Cortex of kidney (tissue), 1 donor: Measurements from ENCODE around the gene EP300.
A peak's percentile ranks its signal among the peaks of the same experiment; 100 is the strongest.
"Not testable (repeated sequence)": the region's sequence is repeated elsewhere in the genome, so short reads cannot be mapped to it uniquely, and the experiment has no call there.

Experiments
- DNase-seq: peaks from one replicate; lab custom pipeline; 2025; lab: John Stamatoyannopoulos, UW

The EP300 gene

DNA sequence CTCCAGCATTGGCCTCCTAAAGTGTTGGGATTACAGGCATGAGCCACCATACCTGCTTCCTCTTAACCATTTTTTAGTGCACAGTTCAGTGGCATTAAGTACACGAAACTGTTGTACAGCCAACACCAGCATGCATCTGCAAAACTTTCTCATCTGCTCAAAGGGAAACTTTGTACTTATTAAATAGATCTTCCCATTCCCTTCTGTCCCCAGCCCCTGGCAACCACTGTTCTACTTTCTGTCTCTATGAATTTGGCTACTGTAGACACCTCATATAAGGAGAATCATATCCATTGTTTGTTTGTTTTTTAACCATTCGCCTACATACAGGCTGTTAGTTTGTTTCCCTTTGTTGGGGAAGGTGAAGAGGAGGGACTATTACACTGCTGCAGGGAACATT, 6.5 kb upstream of the EP300 start:
- no peak for DNase-seq

DNA sequence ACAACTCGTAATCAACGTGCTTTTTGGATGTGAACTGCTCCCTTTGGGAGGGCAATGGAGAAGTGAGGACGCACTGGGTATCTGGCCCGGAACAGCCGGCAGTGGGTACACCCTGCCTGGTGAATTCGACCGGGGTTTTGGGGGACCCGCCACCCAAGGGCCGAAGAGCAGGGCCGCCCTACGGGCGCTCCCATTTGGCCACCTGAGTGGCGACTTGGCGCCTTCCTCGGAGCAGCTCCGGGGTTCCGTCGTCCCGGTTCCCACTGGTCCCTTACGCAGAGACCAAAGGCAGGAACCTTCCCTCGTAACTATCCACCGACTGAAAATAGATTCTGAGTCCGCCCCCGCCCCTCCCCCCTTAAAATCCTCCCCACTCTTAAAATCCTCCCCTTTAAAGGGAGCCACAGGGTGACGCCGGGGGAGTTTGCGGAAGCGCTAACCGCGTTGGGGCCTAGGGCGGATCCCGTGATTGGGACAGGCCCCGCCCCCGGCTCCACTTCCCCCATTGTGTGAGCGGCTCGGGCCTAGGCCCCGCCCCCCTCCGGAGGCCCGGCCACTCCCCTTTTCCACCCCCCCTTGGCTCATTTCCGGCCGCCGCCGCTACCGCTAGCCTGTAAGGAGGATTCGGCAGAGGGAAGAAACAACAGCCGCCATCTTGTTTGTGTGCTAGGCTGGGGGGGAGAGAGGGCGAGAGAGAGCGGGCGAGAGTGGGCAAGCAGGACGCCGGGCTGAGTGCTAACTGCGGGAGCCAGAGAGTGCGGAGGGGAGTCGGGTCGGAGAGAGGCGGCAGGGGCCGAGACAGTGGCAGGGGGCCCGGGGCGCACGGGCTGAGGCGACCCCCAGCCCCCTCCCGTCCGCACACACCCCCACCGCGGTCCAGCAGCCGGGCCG, 1.0 kb upstream of the EP300 start:
- peak; percentile 67 for DNase-seq

DNA sequence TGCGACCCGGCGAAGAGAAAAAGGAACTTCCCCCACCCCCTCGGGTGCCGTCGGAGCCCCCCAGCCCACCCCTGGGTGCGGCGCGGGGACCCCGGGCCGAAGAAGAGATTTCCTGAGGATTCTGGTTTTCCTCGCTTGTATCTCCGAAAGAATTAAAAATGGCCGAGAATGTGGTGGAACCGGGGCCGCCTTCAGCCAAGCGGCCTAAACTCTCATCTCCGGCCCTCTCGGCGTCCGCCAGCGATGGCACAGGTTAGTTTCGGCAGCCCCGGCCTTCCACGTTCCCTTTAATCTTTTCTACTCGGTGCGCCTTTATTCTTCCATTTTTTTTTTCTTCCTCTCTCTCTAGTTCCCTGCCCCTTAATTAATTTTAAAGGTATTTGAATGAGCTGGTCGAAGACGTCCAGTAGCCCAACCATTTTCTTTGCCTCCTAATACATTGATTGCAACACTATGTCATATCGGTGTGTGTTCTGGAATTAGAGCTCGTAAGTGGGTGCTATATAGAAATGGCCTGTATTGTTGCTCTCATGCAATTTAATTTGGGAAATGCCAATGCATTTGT, 537 bp downstream of the EP300 start:
- DNase-seq, result no peak

DNA sequence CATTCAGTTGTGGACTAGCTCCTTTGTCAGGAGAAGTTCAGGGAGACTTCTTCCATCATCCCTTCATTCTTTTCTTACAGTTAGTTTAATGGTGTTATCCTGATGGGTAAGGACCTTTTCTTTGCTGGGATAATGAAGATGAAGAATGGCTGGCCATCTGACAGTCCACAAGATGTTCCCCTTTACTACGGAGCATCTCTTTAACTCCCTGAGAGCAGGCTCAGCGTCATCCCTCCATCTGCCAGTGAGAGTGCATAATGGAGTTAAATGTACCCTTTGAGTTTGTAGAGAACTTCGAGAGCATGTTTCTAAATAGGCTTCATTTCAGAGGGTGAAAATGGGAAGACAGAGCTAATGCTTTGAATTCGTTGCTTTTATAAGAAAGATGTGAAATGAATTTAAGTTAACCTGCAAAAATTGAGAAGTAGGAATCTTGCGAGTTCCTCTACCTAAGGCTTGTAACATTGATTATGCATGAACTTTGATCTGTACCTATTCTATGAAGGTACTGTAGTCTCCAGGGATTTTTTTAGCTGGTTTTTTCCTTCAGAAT, 1.7 kb downstream of the EP300 start:
- no peak for DNase-seq

DNA sequence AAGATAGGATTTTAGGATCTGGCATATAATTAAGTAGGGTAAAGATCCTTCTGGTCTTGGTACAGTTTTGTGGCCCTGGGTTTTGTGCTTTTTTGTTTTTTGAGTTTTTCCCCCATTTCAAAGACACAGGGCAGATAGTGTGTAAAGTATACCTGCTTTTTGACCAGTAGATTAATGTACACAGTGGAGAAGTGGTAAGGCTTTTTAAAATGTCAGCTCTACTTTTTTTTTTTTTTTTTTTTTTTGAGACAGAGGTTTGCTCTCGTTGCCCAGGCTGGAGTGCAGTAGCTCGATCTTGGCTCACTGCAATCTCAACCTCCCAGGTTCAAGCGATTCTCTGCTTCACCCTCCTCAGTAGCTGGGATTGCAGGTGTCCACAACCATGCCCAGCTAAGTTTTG, 4.0 kb downstream of the EP300 start:
- DNase-seq, result no peak

- DNase-seq, result no peak
Observed at GRCh38 chr22:41096841-41097240, 4.4 kb downstream of the EP300 start.

DNA sequence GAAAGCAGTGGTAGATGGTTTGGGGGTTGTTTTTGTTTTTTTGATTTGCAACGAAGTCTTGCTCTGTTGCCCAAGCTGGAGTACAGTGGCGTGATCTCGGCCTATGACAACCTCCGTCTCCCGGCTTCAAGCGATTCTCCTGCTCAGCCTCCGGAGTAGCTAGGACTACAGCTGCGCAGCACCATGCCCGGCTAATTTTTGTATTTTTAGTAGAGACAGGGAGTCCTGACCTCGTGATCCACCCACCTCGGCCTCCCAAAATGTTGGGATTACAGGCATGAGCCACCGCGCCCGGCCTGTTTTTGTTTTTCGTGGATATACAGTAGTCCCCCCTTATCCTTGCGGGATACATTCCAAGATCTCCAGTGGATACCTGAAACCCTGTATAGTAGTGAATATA, 6.6 kb downstream of the EP300 start:
- DNase-seq, result no peak

- DNase-seq, result no peak
Observed at GRCh38 chr22:41106122-41106968, 14.0 kb downstream of the EP300 start.

GRCh38 chr22:41106969-41107325, 14.6 kb downstream of the EP300 start:
- not testable (repeated sequence) for DNase-seq

- no peak for DNase-seq
Observed at GRCh38 chr22:41110968-41111367, 18.6 kb downstream of the EP300 start.

DNA sequence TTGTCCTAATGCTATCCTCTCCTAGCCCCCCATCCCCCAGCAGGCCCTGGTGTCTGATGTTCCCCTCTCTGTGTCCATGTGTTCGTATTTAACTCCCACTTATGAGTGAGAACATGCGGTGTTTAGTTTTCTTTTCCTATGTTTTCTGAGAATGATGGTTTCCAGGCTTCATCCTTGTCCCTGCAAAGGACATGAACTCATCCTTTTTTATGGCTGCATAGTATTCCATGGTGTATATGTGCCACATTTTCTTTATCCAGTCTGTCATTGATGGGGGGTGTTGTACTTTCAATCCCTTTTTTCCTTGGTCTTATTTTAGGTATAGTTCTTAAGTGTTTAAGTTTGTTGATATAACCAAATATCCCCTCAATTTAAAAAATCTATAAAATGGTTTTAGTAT, 23.9 kb downstream of the EP300 start:
- no peak for DNase-seq

DNA sequence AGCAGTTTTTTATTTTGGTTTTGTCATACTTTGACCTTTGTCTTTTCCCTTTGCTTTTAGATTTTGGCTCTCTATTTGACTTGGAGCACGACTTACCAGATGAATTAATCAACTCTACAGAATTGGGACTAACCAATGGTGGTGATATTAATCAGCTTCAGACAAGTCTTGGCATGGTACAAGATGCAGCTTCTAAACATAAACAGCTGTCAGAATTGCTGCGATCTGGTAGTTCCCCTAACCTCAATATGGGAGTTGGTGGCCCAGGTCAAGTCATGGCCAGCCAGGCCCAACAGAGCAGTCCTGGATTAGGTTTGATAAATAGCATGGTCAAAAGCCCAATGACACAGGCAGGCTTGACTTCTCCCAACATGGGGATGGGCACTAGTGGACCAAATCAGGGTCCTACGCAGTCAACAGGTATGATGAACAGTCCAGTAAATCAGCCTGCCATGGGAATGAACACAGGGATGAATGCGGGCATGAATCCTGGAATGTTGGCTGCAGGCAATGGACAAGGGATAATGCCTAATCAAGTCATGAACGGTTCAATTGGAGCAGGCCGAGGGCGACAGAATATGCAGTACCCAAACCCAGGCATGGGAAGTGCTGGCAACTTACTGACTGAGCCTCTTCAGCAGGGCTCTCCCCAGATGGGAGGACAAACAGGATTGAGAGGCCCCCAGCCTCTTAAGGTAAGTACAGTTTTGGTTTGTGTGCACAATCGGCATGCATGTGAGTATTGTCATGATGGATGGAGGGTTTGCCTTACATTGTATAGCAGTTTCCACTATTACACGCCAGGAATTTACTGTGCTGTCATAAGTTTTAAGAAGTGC, 25.0 kb downstream of the EP300 start:
- no peak for DNase-seq

GRCh38 chr22:41123151-41123550, 30.8 kb downstream of the EP300 start:
- DNase-seq, result no peak

DNA sequence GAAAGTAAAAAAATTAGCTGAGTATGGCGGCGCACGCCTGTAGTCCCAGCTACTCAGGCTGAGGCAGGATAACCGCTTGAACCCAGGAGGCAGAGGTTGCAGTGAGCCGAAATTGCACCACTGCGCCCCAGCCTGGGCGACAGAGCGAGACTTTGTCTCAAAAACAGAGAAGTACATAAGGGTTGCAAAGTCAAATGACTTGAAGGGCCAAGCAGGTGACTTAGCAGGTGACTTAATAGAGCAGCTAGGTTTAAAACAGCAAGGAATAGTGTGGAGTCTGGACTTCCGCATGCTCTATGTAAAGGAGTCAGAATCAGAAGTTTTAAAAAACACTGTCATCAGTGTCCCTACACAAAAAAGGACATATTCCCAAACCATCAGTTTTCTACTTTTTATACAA, 31.7 kb downstream of the EP300 start:
- no peak for DNase-seq

DNA sequence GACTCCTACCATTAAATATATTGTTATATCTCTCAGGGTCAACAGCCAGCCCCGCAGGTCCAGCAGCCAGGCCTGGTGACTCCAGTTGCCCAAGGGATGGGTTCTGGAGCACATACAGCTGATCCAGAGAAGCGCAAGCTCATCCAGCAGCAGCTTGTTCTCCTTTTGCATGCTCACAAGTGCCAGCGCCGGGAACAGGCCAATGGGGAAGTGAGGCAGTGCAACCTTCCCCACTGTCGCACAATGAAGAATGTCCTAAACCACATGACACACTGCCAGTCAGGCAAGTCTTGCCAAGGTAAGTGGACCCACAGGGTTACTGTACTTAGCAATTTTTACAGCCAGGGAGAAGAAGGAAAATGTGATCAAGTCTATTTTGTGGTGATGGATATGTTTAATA, 35.1 kb downstream of the EP300 start:
- no peak for DNase-seq

GRCh38 chr22:41128606-41129005, 36.2 kb downstream of the EP300 start:
- no peak for DNase-seq

DNA sequence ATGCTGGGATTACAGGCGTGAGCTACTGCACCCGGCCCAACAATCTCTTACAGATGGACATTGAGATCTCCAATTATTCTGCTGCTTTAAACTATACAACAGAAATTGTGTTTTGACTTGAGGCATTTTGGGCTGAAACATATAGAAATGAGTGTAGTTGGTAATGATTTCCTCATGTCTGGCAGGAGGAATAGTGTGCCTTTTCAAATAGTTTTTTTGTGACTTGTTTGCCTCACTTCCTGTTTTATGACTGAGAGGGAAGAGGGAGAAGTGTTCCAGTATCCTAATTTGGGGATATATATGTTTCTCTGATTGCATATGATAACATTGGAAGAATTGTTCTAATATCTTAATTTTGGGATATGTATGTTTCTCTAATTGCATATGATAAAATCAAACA, 40.2 kb downstream of the EP300 start:
- DNase-seq, result no peak

- no peak for DNase-seq
Observed at GRCh38 chr22:41140365-41140957, 48.1 kb downstream of the EP300 start.

GRCh38 chr22:41145921-41146320, 53.5 kb downstream of the EP300 start:
- not testable (repeated sequence) for DNase-seq

GRCh38 chr22:41146573-41146972, 54.2 kb downstream of the EP300 start:
- DNase-seq, result no peak

GRCh38 chr22:41147722-41148121, 55.3 kb downstream of the EP300 start:
- no peak for DNase-seq
